Middle frontal gyrus (tissue), 1 donor: ENCODE measurements around the gene DEUP1.
"Not testable (repeated sequence)": the region's sequence is repeated elsewhere in the genome, so short reads cannot be mapped to it uniquely, and the experiment has no call there.

ENCODE experiments used
- DNase-seq: peaks from one replicate; pipeline ENCODE4 v3.0.0-alpha.2; 2015; ENCODE audit warnings: low spot score; ENCODE audit errors: extremely low spot score

Gene DEUP1

GRCh38 chr11:93350835-93351234, 20.3 kb downstream of the DEUP1 start:
- DNase-seq, result no peak

GRCh38 chr11:93359396-93359795, 28.9 kb downstream of the DEUP1 start:
- DNase-seq, result no peak

DNA sequence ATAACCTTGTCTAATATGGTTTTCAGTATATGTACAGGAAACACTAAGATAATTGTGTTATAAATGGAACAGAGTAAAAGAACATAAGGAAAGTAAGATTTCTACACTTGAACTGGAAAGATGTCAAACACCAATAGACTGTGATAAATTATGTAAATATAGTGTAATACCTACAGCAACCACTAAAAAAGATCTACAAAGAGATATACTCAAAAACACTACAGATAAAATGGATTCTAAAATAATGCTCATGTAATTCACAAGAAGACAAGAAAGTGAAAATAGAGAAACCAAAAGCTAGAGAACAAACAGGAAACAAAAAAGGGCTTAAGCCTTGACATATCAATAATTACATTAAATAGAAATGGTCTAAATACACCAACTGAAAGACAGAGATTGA, 30.9 kb downstream of the DEUP1 start:
- no peak for DNase-seq

DNA sequence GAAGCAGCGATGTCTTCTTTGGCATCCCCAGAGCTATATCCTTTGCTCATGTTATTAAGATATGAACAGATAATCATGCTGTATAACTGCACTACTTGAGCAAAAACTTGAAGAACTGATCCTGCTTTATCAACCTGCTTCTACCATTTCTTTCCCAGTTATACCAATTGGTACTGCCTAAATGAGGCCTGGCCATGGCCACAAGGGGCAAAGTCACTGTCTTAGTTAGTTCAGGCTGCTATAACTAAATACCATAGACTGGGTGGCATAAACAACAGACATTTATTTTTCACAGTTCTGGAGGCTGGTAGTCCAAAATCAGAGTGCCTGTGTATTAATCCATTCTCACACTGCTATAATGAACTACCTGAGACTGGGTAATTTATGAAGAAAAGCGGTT, 37.5 kb downstream of the DEUP1 start:
- no peak for DNase-seq

DNA sequence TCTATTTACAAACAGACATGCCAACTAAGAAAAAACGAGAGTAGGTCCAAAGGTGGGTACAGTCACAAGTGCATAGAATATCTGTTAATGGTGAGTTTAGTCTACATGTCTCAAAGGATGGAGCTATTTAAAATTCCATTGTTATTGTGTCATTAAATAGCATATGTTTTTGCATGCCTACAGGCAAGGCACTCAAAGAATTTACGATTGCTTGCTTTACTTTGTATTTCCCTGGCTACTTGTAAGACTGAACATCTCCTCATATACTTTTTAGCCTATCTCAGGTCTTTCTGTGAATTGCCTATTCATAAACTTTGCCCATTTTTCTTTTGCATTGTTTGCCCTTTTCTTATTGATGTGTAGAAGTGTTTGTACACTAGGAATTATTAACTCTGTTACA, 39.7 kb downstream of the DEUP1 start:
- DNase-seq, result no peak

GRCh38 chr11:93389737-93390136, 59.2 kb downstream of the DEUP1 start:
- DNase-seq, result no peak

GRCh38 chr11:93392867-93393266, 62.3 kb downstream of the DEUP1 start:
- no peak for DNase-seq

DNA sequence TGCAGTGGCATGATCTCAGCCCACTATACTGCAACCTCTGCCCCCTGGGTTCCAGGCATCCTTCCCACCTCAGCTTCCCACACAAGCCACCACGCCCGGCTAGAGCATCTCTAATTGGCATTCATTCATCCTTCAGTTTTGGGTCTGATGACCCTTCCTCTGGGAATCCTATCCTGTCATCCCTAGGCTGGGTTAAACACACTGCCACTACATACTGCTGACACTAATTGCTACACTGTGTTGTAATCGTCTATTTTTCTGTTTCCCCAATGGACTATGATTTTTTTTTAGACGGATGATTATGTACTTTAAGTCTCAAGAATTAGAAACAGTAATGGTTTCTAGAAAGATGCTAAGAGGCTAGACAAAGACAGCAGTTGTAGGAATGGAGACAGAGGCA, 62.8 kb downstream of the DEUP1 start:
- DNase-seq, result no peak

- no peak for DNase-seq
Observed at GRCh38 chr11:93394488-93394887, 63.9 kb downstream of the DEUP1 start.

DNA sequence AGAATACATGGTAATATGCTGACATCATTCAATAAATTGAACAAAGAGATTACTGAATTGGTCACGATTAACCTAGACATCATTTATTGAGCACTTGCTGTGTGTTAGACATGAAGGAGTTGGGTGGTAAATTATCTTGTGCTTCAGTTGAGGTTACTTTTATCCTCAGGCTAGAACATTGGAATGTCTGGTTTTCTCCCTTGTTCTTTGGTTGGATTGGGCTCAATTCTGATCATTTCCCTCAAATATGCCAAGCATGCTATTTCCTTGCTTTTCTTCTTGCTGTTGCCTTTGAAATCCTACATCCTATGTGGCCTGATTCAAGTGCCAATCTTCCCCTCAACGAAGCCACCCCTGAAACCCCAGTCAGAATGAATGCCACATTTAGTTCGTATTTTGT, 65.8 kb downstream of the DEUP1 start:
- DNase-seq, result no peak

DNA sequence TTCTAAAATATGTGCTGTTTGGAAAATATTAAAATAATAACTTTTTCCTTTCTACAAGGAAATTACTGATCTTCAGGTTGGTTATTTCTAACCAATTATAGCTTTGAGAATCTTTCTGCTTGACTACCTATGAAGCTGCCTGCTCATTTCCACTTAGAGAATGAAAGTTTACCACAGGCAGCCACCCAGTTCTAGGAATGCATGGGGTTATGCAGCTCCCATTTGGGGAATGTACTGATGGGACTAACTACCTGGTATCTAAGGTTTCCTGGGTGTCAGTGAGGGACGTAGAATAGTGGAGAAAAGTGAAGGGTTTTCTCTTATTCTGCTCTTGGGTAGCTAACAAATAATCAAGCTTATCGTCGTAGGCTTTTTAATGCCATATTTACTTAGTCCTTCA, 73.4 kb downstream of the DEUP1 start:
- DNase-seq, result no peak

DNA sequence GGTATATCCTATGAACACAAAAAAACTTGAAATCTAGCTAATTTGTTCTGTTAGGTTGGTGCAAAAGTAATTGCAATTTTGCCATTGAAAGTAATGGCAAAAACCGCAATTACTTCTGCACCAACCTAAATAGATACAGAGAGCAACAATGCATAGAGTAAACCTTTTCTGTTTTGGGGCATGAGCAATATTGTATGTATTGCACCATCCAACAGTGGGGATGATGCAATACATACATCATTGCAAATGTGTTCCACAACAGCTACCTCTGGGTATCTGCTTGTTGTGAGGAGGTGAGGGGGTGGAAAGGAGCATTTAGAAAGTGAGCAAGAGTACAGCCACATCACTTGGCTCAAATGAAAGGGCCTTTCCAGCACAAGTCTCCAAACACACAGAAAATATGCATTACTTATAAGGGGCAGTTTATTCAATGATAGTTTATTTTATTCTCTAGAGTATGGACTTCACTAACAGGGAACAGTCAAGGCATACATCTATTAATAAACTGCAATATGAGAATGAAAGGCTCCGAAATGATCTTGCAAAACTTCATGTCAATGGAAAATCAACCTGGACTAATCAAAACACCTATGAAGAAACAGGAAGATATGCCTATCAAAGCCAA, 77.3 kb downstream of the DEUP1 start:
- no peak for DNase-seq

DNA sequence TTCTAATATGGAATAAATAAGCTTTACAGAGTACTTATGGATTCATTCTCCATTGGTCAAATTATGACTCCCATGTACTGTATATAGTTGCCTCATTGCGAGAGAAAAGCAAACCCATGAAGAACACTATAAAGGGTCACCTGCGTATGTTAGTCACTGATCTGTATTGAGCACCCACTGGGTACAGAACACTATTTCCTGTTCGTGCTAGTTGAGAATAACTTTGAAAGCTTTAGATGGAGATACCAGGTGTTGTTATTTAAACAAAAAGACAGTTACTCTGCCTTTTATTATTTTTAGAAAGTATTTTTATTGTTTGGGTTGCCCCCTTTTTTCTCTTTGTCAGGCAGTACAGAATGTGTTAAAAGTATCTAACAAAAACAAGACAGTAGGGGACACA, 79.9 kb downstream of the DEUP1 start:
- DNase-seq, result no peak

GRCh38 chr11:93411705-93412104, 81.2 kb downstream of the DEUP1 start:
- DNase-seq, result no peak

- DNase-seq, result no peak
Observed at GRCh38 chr11:93432247-93432646, 101.7 kb downstream of the DEUP1 start.

DNA sequence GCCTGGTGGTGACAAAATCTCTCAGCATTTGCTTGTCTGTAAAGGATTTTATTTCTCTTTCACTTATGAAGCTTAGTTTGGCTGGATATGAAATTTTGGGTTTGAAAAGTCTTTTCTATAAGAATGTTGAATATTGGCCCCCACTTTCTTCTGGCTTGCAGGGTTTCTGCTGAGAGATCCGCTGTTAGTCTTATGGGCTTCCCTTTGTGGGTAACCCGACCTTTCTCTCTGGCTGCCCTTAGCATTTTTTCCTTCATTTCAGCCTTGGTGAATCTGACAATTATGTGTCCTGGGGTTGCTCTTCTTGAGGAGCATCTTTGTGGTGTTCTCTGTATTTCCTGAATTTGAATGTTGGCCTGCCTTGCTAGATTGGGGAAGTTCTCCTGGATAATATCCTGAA, 112.7 kb downstream of the DEUP1 start:
- not testable (repeated sequence) for DNase-seq

- DNase-seq, result no peak
Observed at GRCh38 chr11:93444617-93445073, 114.1 kb downstream of the DEUP1 start.

GRCh38 chr11:93458286-93458685, 127.7 kb downstream of the DEUP1 start:
- no peak for DNase-seq

- not testable (repeated sequence) for DNase-seq
Observed at GRCh38 chr11:93463666-93464065, 133.1 kb downstream of the DEUP1 start.

- DNase-seq, result no peak
Observed at GRCh38 chr11:93464927-93465540, 134.5 kb downstream of the DEUP1 start.

DNA sequence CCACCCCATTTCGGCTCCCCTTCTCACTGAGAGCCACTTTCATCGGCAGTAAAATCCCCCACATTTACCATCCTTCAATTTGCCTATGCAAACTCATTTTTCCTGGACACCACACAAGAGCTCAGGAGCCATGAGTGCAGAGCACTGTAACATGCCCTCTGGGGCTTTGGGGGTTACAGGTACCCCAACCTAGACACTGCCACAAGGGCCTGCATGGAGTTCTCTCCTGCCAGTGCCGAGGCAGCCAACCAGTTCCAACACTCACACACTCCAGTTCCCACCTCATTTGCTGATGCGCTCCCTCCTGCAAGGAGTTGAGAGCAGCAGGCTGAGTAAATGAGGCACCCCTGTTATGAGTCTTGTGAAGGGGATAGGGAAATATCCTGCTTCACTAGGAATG, 136.5 kb downstream of the DEUP1 start:
- no peak for DNase-seq

GRCh38 chr11:93468290-93468689, 137.7 kb downstream of the DEUP1 start:
- DNase-seq, result no peak

GRCh38 chr11:93474123-93474522, 143.6 kb downstream of the DEUP1 start:
- DNase-seq, result no peak
